ENCODE results near the gene MESP2.

Gene MESP2

DNA sequence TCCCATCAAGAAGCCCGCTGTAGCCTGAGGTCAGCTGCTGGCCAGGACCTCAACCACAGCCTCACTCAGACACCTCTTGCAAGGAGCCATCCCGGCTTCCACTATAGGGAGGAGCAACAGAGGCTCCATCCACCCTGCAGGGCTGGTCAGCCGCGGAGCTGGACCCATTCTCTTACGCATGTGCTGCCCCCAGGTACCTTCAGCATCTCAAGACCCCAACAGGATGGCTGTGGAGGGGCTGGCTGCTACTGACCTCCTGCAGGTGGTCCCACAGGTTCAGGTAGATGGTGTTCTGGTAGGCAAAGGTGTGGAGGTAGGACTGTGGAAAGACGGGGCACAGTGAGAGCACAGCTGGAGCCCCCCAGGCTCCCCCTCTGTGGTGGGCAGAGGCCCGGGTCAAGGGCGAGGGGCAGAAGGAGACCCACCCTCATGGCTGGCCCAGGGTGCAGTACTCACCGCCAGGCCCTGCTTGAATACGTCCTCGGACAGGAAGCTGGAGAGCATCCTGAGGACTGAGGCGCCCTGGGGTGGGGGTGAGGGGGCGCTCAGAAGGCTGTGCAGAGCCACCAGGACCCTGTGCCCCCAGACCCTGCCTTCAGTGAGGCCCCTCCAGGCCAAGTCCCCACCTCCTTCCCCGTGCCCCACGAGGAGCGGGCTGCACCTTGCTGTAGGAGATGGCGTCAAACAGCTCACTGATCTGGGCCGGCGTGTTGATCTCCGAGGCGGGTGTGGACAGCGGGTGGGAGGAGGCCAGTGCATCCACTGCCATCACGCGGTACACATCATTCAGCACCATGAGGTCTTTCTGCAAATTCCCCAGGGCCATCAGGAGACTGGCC lies 27.1 kb downstream of the MESP2 start:
- no peak for DNase-seq

DNA sequence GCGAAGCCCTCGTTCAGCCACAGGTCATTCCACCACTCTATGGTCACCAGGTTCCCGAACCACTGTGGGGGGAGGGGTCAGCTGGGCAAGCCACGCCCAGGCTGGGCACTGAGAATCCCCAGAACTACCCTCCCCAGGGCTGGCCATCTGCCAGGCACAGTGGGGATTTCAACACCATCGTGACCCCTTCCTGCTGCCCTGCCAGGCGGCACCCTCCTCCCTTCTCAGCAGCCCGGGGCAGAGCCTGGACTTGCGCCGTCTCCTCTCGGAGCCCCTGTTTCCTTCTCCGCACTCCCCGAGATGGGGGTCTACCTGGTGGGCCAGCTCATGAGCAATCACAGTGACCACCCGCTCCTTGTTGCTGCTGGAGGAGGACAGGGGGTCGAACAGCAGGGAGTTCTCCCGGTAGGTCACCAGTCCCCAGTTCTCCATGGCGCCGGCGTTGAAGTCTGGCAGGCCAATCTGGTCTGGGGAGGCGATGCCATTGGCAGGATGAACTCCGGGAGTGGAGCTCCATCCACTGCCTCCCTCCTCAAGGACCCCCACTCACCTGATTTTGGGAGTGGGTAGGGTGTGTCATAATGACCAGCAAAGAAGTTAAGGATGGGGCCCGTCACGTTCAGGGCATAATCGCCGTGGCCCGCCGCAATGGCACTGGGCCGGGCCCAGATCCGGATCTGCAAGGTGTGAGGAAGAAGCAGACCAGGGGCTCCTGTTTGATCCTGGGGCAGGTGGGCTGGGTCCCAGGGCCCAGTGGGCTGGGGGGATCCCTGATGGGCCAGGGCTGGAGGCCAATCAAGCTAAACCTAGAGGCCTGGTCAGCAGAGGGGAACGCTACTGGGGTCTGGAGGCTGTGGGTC lies 28.0 kb downstream of the MESP2 start:
- no peak for DNase-seq

DNA sequence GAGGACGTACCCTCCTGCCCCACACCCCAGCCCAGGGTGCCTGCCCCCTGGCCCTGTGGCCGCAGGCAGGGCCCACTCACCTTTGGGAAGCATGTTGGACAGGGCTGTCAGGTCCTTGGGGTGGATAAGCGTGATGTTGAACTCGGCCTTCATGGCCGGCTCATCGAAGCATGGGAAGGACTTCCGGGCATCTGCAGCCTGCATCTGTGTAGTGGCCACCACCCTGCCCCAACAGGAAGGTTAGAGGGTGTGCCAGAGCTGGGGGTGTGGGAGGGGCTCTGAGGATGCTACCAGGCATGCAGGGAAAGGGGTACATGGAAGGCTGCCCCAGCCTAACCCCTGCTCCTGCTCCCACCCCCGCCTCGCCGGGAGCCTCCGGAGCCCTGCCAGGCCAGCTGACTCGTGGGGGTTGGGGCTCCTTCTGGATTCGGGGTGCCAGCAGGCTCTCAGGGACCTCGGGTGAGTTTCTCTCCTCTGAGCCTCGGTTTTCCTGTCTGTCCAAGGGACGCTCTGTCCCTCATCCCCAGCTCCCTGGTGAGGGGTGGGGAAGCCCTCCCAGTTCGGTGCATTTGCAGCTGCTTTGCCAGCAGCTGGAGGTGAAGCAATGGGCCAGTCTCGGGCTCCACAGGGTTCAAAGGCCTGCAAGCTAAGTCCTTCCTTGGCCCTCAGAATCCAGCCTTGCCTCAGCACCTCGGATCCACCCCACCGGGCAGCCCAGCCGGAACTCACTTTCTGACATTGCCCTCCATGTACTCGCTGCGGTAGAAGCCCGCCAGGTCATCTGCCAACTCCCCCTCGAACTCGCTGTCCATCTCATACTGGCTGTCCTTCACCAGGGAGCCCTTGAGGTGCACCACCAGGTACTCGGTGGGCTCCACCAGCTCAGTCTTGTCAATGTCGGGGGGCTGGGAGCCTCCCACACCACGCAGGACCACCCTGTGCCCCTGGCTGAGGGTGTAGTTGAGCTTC lies 29.4 kb downstream of the MESP2 start:
- no peak for DNase-seq

DNA sequence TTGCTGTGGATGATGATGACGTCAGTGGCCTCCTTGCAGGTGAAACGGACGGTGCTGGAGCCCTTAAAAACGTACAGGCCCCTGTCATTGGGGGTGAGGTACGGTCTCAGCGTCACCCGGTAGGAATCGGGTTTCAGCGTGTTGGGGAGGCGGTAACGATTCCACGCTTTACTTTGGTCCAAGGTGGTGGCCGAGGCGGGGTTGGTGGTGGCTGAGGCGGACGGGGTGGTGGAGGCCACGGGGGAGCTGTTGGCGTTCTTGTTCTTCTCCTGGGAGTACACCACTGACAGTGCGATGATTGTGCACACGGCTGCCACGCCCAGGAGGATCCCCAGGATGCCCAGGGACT lies 30.1 kb downstream of the MESP2 start:
- no peak for DNase-seq

DNA sequence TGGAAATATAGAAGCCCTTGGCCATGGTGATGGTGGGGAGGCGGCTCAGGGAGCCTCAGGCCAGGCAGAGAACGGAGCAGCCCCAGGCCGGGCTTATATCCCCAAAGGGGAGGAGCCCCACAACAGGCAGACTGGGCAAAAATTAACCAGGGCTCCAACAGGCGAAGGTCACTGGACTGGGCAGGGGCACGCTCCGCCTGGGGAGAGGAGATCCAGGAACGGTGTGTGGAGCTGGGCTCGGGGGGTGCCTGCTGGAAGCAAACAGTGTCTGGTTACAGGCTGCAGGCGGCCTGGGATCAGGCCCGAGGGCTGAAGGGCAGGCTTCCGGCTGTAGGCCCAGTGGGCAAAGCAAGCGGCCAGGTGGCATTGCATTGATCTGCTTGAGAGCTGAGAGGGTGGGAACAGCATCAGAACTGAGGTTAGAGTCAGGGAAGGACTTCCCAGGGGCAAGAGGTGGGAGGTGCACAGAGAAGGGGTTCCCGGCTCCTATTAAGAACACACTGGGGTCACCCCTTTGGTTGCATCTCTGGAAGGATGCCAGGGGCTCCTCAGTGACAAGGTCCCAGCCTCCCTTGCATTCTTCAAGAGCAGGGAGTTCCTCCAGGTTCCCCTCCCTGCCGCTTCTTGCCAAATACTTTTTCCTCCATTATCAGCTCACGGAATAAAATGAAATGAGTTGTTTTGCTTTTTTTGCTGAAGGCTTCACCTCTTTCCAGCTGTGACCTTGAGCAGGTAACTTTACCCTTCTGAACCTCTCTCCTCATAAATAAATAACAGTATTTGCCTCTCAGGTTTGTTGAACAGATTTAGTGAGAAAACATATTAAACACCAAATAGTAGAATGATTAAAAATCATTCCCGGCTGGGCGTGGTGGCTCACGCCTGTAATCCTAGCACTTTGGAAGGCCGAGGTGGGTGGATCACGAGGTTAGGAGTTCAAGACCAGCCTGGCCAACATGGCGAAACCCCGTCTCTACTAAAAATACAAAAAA lies 30.7 kb downstream of the MESP2 start:
- DNase-seq, result no peak

DNA sequence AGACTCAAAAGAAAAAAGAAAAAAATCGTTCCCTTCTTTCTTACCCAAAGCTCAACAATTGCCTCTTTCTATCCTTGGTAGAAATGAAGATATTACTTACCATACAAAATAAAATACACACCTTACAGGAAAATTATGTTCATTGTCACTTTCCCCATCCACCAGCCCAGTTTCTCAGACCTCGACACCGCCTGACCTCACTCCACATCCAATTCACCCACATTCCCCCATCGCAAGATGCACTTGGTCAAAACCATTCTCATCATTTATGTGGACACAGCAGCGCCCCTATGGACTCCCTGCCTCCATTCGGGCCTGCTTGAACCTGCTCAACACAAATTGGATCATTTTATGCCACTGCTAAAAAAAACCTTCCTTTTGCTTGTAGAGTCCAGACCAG lies 31.6 kb downstream of the MESP2 start:
- no peak for DNase-seq

DNA sequence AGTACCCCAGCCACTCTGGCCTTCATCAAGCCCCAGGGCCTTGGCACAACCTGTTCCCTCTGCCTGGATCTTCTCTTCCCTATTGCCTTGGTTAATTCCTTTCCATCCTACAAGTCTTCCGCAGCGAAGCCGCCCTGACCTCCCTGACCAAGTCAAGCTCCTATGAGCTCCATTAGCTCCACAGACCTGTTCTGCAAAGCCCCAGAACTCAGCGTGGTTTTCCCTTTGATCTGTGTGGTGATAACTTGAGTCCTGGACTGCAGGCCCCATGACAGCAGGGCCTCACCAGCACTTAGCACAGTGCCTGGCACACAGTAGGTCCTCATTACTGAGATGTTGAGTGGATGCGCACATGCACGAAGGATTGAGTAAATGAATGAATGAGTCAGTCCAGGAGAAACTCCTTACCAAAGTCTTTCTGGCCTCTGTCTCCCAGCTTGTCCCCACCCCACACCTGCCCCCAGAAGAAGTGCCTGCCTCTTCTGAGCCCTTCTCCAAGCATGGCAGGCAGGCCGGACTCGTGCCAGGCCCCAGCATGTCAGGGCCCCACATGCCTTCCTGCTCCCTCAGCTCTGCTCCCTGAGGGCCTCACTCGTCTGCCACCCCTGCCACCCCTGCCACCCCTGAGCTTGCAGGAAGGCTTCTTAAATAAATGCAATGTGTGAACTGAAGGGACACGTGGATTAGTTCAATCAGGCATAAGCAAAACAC lies 32.2 kb downstream of the MESP2 start:
- no peak for DNase-seq

DNA sequence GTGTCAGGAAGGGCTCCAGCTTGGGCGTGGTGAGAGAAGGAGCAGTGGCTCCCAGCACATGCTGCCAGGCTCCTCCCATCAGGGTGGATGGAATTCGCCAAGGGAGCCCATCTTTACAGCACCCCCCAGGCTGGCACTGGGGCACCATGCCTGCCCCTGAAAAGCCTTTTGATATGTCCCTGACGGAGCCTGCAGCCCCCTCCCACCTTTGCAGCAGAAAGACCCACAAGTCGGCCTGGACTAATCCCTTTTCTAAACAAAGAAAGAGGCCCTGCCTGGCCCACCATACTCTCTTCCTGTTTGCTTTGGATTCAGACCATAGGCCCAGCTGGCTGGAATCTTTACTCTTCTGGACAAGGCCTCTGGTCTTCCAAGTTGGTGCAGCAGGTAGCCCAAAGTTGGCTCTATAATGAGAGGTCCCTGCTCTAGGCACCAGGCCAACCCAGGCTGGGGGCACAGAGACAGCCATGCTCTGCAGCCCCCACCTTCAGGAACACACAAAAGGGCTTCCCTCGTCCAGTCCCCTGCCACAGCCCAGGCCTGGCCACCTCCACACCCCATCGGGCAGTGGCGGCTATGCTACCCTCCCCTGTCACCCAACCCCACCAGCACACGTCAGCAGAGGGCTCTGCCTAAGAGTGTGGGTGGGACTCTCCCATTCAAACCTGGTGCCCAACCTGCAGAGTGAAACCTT lies 33.1 kb downstream of the MESP2 start:
- no peak for DNase-seq

DNA sequence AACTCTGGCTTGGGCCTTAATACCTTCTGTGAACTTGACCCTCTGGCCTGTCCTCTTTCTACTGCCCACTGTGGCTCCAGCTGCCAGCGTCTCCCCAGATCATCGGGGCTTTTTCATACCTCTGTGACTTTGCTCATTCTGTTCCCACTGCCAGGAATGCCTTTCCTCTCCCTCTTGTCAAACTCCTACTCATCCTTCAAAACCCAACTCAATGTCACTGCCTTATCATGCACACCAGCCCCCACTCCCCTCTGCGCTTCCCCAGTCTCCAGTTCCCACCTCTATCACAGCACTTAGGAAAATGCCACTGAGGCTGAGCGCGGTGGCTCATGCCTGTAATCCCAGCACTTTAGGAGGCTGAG lies 33.6 kb downstream of the MESP2 start:
- no peak for DNase-seq

DNA sequence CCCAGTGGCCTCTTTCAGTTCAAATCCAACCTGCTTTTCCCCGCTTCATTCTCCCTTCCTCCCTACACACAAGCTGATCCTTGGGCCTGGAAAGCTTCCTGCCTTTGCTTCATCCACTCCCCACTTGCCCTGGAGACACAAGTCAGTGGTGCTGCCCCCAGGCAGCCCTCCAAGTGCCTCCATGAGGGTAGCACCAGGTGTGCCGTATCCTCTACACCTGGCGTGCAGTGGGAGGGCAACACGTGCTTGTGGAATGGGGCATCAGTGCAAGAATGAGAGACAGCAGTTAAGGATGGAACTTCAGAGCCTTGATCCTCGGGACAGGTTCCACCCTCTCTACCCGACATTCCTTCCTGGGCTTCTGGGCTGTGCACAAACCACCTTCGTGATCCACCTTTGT lies 34.7 kb downstream of the MESP2 start:
- no peak for DNase-seq

DNA sequence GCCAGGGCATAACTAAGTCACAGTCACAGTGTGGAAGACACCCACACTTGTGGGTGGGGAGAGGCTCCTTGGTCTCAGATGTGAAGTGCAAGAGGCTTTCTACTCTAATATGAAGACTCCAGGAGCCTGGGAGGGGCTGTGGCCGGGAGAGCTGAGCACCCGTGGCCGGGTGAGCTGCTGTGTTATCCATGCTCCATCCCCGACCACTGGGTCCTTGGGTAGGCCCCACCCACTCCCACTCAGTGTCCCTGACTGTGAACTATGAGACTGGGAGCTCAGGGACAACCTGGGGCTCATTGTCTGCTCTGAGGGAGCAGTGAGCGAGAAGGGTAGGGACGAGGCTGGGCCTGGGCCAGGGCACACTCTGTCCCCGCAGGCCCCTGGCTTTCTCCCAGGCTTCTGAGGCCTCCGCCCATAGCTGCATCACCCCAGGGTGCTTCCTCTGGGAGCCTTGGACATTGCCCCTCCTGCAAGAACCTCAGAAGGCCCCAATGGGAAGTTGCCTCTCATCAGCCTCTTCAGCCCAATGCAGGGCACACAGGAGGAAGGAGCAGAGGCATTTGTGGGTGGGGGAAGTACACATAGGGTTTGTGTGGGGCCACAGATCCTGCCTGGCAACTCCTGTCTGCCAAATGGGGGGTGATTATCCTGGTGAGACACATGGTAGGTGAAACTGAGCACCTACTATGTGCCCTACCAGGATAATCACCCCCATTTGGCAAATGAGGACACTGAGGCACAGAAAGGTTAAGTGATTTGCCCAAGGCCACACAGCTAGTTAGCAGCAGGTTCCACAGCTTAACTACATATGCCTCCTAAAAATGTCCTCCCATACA lies 36.1 kb downstream of the MESP2 start:
- no peak for DNase-seq

DNA sequence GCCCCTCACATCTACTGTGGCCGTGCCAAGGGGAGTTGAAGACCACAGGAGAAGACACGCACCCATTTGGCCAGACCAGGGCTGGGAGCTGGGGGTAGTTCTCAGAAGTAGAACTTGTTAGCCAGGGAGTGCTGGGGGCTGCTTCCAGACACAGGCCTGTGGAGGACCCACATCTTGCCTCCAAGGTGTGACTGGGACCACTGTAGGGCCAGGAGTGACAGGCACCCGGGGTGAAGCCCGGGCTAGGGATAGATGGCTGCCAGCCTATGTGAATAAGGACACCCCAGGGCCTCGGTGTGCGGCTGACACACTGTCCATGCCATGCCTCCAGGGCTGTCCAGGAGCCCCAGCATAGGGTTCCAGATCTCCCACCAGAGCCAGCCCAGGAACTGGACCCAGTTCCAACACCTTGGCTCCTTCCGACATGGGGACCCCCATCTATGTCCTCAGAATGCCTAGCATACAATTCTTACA lies 36.8 kb downstream of the MESP2 start:
- no peak for DNase-seq

DNA sequence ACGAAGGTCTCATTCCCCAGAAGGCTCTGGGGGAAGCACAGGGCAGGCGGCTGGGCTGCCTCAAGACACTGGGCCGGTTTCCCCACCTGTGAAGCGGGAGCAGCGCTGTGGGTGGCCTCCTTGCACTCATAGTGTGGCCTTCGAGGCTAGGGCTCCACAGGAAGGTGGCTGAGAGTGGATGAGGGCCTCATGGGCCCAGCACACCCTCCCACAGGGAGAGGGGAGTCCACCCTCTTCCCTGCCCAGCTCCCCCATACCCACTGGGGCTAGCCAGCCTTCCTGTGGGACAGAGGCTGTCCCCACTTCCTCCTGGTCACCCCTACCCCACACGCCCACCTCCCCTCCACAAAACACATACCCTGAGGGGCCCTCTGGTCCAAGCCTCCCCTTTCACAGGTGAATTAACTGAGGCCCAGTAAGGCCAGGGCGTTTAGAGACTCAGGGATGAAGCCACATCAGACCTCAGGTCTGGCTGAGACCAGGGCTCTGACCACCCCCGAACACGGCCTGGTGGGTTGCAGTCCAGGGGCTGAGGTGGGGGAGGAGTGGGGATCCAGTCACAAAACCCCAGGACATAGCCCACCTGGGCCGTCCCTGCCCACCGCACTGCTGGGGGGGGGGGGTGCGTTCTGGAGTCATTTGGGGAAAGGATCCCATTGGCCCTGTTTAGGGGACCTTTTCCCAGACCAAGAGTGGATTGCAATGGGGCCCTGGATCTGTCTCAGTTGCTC lies 37.4 kb downstream of the MESP2 start:
- DNase-seq, result no peak

DNA sequence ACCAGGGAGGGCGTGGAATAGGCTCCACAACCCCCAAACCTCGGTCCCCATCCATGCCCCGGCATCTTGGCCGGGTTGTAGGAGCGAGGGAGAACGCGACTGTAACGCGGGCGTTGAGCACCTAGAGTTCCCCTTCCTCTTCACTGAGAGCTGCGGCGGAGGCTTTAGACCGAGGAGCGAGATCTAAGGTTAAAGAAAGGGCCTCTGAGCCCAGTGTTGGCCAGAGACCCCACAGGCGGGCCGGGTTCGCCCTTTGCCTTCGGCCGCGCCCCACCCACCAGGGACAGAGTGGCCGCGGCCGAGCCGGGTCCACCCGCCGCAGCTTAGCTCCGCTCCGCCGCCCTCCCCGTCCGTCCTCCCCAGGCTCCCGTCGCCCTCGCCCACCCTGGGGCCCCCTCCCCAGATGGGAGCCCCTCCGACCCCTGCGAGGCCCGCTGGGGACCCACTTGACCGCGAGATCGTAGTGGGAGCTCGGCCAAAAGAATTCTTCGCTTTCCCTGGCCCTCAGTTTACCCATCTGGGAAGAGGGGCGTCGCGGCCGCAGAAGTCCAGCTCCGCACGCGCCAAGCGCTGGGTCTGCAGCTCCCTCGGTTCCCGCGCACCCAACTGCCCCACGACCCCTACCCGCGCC lies 38.1 kb downstream of the MESP2 start:
- no peak for DNase-seq

DNA sequence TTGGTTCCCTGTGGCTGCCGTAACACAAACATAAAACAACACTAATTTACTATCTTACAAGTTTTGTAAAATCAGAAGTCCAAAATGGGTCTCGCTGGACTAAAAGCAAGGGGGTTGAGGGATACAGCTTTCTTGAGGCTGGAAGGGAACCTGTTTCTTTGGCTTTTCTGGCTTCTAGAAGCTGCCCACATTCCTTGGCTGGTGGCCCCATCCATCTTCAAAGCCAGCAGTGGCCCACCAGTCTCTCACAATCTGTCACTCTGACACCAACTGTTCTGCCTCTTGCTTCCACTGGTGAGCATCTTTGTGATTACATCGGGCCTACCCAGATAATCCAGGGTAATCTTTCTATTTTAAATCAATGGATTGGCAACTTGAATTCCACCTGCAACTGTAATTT lies 39.6 kb downstream of the MESP2 start:
- DNase-seq, result no peak

DNA sequence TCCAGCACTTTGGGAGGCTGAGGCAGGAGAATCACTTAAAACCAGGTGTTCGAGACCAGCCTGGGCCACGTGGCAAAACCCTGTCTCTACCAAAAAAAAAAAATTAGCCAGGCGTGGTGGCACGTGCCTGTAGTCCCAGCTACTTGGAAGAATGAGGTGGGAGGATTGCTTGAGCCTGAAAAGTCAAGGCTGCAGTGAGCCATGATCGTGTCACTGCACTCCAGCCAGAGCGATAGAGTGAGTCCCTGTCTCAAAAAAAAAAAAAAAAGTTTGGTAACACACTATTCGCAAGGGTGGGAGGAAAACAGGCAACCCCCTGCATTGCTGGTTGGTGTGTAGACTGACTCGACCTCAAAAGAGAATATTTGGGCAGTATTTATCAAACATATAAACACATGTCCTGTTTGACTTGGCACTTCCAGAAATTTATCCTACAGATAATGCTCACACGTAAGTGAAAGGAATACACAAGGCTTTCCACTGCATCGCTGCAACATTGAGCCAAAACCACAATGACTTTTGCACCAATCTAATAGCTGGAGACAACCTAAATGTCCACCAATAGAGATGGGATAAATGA lies 41.7 kb downstream of the MESP2 start:
- no peak for DNase-seq

DNA sequence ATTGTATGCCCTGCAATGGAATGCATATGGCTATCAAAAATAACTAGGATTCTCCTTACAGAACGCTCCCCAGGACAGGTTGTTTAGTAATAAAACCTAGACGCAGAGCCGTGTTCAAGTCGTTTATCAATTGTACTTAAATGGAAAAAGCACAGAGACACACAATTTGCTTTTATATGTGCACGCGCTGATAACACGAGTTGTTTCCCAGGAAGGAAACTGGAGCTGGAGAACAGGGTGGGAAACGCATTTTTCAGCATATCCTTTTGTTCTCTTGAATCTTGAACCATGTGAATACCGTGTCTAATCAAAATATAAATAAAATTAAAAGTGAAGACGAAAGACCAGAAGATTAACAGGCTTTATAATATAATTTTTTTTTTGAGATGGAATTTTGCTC lies 42.2 kb downstream of the MESP2 start:
- no peak for DNase-seq
